ENCODE results near the gene MYD88.

MYD88 gene

DNA sequence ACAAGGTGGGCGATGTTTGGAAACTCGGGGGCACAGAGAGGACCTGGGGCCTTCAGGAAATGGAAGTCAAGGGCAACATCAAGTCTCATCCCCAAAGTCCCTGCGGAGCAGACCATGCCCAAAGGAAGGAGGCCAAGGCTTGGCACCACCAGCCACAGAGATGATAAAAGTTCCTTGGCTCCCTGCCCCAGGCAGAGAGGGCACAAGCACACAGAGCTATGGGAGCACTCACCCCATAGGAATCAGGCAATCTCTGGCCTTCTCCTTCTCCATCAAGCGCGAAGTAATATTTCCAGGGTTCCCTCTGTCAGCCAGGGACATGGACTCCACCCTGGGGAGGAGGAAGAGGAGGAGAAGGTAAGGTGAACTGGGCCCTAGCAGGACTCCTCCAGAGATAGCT, 9.4 kb upstream of the MYD88 start:
- TF ChIP-seq, protein P1, sequence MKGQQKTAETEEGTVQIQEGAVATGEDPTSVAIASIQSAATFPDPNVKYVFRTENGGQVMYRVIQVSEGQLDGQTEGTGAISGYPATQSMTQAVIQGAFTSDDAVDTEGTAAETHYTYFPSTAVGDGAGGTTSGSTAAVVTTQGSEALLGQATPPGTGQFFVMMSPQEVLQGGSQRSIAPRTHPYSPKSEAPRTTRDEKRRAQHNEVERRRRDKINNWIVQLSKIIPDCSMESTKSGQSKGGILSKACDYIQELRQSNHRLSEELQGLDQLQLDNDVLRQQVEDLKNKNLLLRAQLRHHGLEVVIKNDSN (IDR thresholded peaks at IDR 0.05): no peak
- TF ChIP-seq CREB1 (IDR thresholded peaks at IDR 0.05; ENCODE audit: low read depth): no peak
- no peak for TF ChIP-seq EGR1 (IDR thresholded peaks at IDR 0.05)

DNA sequence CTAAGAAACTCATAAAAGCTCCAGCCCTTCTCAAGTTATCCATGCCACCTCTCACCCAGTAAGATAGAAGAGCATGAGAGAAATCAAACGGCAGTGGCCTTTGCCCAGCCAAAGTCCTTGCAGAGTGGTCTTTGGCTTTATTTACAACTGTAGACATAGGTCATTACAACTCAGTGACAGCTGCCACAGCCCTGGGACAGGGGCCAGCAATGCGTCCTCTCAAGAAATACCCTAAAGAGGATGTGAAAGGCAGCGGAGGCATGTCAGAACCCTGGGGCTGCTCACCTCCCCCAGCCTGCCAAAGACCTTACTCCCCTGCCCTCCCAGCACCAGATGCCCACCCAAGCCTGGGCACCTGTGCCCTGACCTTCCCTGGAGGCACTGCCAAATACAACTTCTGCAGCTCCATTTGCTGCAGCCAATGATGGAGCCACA, 7.8 kb upstream of the MYD88 start:
- no peak for TF ChIP-seq TCF12 (IDR thresholded peaks at IDR 0.05; ENCODE audit: low read depth)
- TF ChIP-seq FOXM1 (IDR thresholded peaks at IDR 0.05; ENCODE audit: borderline replicate concordance, low read depth): no peak
- no peak for TF ChIP-seq NFIC (IDR thresholded peaks at IDR 0.05)
- TF ChIP-seq EGR1 (IDR thresholded peaks at IDR 0.05): no peak
- TF ChIP-seq, protein P2, sequence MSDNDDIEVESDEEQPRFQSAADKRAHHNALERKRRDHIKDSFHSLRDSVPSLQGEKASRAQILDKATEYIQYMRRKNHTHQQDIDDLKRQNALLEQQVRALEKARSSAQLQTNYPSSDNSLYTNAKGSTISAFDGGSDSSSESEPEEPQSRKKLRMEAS (IDR thresholded peaks at IDR 0.05): no peak
- TF ChIP-seq ZBTB7A (IDR thresholded peaks at IDR 0.05; ENCODE audit: low read depth): no peak
- no peak for TF ChIP-seq YY1 (IDR thresholded peaks at IDR 0.05; ENCODE audit: low read depth)
- TF ChIP-seq, protein P3, sequence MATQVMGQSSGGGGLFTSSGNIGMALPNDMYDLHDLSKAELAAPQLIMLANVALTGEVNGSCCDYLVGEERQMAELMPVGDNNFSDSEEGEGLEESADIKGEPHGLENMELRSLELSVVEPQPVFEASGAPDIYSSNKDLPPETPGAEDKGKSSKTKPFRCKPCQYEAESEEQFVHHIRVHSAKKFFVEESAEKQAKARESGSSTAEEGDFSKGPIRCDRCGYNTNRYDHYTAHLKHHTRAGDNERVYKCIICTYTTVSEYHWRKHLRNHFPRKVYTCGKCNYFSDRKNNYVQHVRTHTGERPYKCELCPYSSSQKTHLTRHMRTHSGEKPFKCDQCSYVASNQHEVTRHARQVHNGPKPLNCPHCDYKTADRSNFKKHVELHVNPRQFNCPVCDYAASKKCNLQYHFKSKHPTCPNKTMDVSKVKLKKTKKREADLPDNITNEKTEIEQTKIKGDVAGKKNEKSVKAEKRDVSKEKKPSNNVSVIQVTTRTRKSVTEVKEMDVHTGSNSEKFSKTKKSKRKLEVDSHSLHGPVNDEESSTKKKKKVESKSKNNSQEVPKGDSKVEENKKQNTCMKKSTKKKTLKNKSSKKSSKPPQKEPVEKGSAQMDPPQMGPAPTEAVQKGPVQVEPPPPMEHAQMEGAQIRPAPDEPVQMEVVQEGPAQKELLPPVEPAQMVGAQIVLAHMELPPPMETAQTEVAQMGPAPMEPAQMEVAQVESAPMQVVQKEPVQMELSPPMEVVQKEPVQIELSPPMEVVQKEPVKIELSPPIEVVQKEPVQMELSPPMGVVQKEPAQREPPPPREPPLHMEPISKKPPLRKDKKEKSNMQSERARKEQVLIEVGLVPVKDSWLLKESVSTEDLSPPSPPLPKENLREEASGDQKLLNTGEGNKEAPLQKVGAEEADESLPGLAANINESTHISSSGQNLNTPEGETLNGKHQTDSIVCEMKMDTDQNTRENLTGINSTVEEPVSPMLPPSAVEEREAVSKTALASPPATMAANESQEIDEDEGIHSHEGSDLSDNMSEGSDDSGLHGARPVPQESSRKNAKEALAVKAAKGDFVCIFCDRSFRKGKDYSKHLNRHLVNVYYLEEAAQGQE (IDR thresholded peaks at IDR 0.05; ENCODE audit: low read depth): no peak

DNA sequence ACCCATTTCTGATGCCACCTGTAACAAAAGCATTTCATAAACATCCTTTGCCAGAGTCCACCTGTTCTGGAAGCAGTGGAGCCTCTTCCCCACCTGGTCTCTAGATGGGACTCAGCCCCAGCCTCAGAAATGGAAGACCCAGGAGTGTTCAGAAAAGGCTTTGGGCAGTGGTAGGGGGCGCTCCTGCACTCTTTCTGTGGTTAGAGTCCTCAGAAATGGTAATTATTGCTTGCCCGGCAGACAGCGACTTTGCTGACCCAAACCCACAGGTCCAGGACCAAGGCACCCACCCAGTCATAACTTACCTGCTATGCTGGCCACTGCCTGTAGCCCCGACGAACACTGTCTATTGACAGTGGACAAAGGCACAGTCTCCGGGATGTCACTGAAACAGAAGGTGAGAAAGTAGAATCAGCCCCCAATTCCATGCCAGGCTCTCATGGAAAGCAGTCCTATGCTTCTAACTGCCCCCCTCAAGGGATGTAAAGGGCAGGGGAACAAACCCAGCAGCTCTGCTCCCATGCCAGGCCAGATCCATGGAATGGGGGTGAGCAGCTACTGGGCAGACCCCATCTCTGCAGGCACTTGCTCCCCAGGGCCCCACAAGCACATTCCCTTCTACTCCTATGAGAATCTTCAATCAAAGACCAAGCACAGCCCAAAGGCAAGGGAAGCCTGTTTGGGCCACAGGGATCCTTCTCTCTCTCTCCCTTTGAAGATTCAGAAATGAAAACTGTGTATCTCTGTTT, 6.7 kb upstream of the MYD88 start:
- TF ChIP-seq, protein P2 (IDR thresholded peaks at IDR 0.05): no peak
- TF ChIP-seq TEAD4 (IDR thresholded peaks at IDR 0.05) (no peak), YY1 (IDR thresholded peaks at IDR 0.05; ENCODE audit: low read depth) (no peak), RAD21 (IDR thresholded peaks at IDR 0.05; ENCODE audit: low read depth) (peak; percentile 67), EP300 (IDR thresholded peaks at IDR 0.05; ENCODE audit: borderline replicate concordance) (no peak), TCF12 (IDR thresholded peaks at IDR 0.05; ENCODE audit: low read depth) (no peak)

DNA sequence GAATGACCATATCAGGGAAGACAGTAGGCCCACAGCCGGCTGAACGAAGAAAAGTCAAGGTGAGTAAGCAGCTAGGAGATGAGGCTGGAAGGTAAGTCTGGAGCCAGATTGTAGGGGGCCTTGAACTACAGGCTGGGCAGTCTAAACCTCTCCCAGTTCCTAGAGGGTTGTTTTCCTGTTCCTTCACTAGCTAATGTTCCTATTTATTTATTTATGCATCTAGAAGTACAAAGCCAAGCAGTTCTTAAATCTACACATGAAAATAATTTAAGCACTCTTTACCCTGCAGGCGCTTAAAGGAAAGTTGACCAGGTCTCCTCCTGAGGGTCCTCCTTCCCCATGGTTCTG, 5.3 kb upstream of the MYD88 start:
- TF ChIP-seq TEAD4 (IDR thresholded peaks at IDR 0.05): no peak
- TF ChIP-seq CREB1 (IDR thresholded peaks at IDR 0.05; ENCODE audit: low read depth): no peak
- no peak for TF ChIP-seq NFIC (IDR thresholded peaks at IDR 0.05)
- no peak for TF ChIP-seq CEBPB (IDR thresholded peaks at IDR 0.05)
- TF ChIP-seq, protein P2 (IDR thresholded peaks at IDR 0.05): no peak
- no peak for TF ChIP-seq ZBTB7A (IDR thresholded peaks at IDR 0.05; ENCODE audit: low read depth)
- TF ChIP-seq FOXM1 (IDR thresholded peaks at IDR 0.05; ENCODE audit: borderline replicate concordance, low read depth): no peak
- TF ChIP-seq EGR1 (IDR thresholded peaks at IDR 0.05): no peak
- TF ChIP-seq TCF12 (IDR thresholded peaks at IDR 0.05; ENCODE audit: low read depth): no peak
- no peak for TF ChIP-seq EP300 (IDR thresholded peaks at IDR 0.05; ENCODE audit: borderline replicate concordance)
- TF ChIP-seq TAF1 (IDR thresholded peaks at IDR 0.05; ENCODE audit: low read depth): no peak
- TF ChIP-seq, protein P1 (IDR thresholded peaks at IDR 0.05): no peak
- TF ChIP-seq YY1 (IDR thresholded peaks at IDR 0.05; ENCODE audit: low read depth): no peak

DNA sequence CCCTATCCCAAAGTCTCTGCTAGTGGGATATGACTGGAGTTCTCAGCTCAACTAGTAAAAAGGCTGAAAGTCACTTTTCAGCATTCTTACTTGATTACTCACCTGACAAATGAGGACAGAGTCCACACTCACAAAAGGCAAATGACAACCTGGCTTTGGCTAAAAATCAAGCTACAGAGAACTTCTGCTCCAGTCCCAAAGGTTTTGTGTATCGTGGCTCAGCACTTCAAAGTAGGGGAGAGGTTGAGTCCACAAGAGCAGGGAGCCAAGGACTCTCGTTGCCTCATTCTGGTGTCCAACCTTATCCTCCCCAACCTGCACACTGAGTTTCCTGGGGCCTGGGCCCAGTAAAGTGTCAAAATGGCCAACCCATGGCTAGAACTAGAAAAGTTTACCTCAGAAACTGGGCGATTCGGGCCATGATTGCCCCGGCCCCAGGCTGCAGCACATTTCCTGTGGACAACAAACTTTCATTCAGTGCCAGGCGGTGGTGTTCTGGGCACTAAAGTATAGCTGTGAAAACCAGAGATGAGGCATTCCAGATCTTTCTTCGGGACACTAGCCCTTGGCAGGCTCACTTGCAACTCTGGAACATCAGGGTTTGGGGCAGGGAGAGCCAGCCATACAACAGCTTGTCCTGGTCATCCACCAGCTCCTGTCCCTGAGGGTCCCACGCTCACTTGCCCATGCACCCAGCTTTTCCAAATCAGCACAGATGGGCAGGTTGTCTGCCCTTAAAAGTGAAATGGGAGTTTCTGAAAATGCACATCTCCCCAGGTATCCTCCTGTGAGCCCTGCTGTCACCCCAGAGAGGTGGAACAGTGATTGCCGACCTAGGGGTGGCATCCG, 4.7 kb upstream of the MYD88 start:
- no peak for TF ChIP-seq TAF1 (IDR thresholded peaks at IDR 0.05; ENCODE audit: low read depth)
- no peak for TF ChIP-seq CREB1 (IDR thresholded peaks at IDR 0.05; ENCODE audit: low read depth)
- TF ChIP-seq, protein P1 (IDR thresholded peaks at IDR 0.05): no peak
- TF ChIP-seq TEAD4 (IDR thresholded peaks at IDR 0.05): peak; percentile 58
- no peak for TF ChIP-seq EP300 (IDR thresholded peaks at IDR 0.05; ENCODE audit: borderline replicate concordance)
- no peak for TF ChIP-seq RAD21 (IDR thresholded peaks at IDR 0.05; ENCODE audit: low read depth)
- TF ChIP-seq, protein P3 (IDR thresholded peaks at IDR 0.05; ENCODE audit: low read depth): no peak
- no peak for TF ChIP-seq YY1 (IDR thresholded peaks at IDR 0.05; ENCODE audit: low read depth)
